ENCODE measurements around the gene CBX6. TPM values are rescaled to one million over a fixed set of nuclear protein-coding genes. Genes with fewer than 3 reads are reported as not detected.
A peak's percentile ranks its signal among the peaks of the same experiment; 100 is the strongest.

CBX6 gene
- total RNA-seq, 1 donor from 2014 or later, result 16.0 TPM

GRCh38 chr22:38873469-38874411, 1.7 kb upstream of the CBX6 start:
- no peak for DNase-seq (ENCODE audit: low spot score)
- no peak for ATAC-seq

- peak; percentile 42 for ATAC-seq
- no peak for DNase-seq (ENCODE audit: low spot score)
Measured at GRCh38 chr22:38872831-38873248, 824 bp upstream of the CBX6 start.

GRCh38 chr22:38871360-38872171, 450 bp downstream of the CBX6 start:
- peak; percentile 50 for DNase-seq (ENCODE audit: low spot score)
- peak; percentile 23 for ATAC-seq

GRCh38 chr22:38870791-38871359, 1.1 kb downstream of the CBX6 start:
- ATAC-seq (no peak), DNase-seq (ENCODE audit: low spot score) (no peak)

- ATAC-seq, result peak; percentile 47
Measured at GRCh38 chr22:38870312-38870741, 1.7 kb downstream of the CBX6 start.

GRCh38 chr22:38869663-38870062, 2.4 kb downstream of the CBX6 start:
- DNase-seq (ENCODE audit: low spot score), result peak; percentile 29
- ATAC-seq, result no peak

More at GRCh38 chr22:38870312-38870741, 1.7 kb downstream of the CBX6 start:
- DNase-seq (ENCODE audit: low spot score), result peak; percentile 76

GRCh38 chr22:38868886-38869381, 3.1 kb downstream of the CBX6 start:
- DNase-seq (ENCODE audit: low spot score) (peak; percentile 73), ATAC-seq (peak; percentile 50)

- ATAC-seq, result no peak
- DNase-seq (ENCODE audit: low spot score), result peak; percentile 38
Measured at GRCh38 chr22:38868286-38868721, 3.7 kb downstream of the CBX6 start.

GRCh38 chr22:38867471-38868285, 4.3 kb downstream of the CBX6 start:
- ATAC-seq (no peak), DNase-seq (ENCODE audit: low spot score) (peak; percentile 44)

GRCh38 chr22:38867124-38867455, 4.9 kb downstream of the CBX6 start:
- no peak for ATAC-seq

GRCh38 chr22:38866399-38867123, 5.5 kb downstream of the CBX6 start:
- no peak for DNase-seq (ENCODE audit: low spot score)
- no peak for ATAC-seq

More at GRCh38 chr22:38867124-38867455, 4.9 kb downstream of the CBX6 start:
- DNase-seq (ENCODE audit: low spot score), result no peak

- DNase-seq (ENCODE audit: low spot score) (no peak), ATAC-seq (no peak)
Measured at GRCh38 chr22:38866024-38866398, 6.0 kb downstream of the CBX6 start.

GRCh38 chr22:38865201-38866023, 6.6 kb downstream of the CBX6 start:
- DNase-seq (ENCODE audit: low spot score) (no peak), ATAC-seq (no peak)

- DNase-seq (ENCODE audit: low spot score) (no peak), ATAC-seq (no peak)
Measured at GRCh38 chr22:38864361-38865191, 7.4 kb downstream of the CBX6 start.

GRCh38 chr22:38863531-38864131, 8.4 kb downstream of the CBX6 start:
- no peak for DNase-seq (ENCODE audit: low spot score)

GRCh38 chr22:38862375-38863329, 9.4 kb downstream of the CBX6 start:
- DNase-seq (ENCODE audit: low spot score), result no peak
- ATAC-seq, result no peak

More at GRCh38 chr22:38863531-38864131, 8.4 kb downstream of the CBX6 start:
- no peak for ATAC-seq
